MCF 10A (cell line): Measurements from ENCODE around the gene IL17RA. TPM values are rescaled to one million over a fixed set of nuclear protein-coding genes. Genes with fewer than 3 reads are reported as not detected.

ENCODE experiments used
- BruUV-seq: library from RNA; stranded (reverse); fragments of 400-500 nt; replicated peaks from 2 replicates; lab custom pipeline; 2021; lab: Mats Ljungman, UMichigan
- CTCF ChIA-PET: fragments of 300-600 bp; sonication (Branson Sonifier 250); formaldehyde crosslinking; extraction: SDS; loops from one replicate; lab custom pipeline; 2021; ENCODE audit warnings: antibody characterized with exemption, inconsistent platforms; lab: Yijun Ruan, JAX
- POLR2A ChIA-PET: fragments of 300-600, 350-650 bp; sonication (Branson Sonifier 250); formaldehyde crosslinking; extraction: SDS; loops from one replicate; lab custom pipeline; 2020; ENCODE audit warnings: antibody characterized with exemption, inconsistent platforms; lab: Yijun Ruan, JAX
- DNase-seq: peaks from one replicate; pipeline ENCODE4 v3.0.0-alpha.2; 2018; ENCODE audit not compliant: unreplicated experiment
- H3K27ac Mint-ChIP-seq: one replicate; pipeline ENCODE4 v1.8.0; 2022; ENCODE audit warnings: mild to moderate bottlenecking, low read depth, mixed read lengths; ENCODE audit not compliant: unreplicated experiment
- H3K27me3 Mint-ChIP-seq: one replicate; pipeline ENCODE4 v1.8.0; 2022; ENCODE audit warnings: mixed read lengths; ENCODE audit not compliant: insufficient read depth, unreplicated experiment
- H3K36me3 Mint-ChIP-seq: one replicate; pipeline ENCODE4 v1.8.0; 2022; ENCODE audit warnings: mild to moderate bottlenecking, moderate library complexity, mixed read lengths; ENCODE audit not compliant: insufficient read depth, unreplicated experiment
- H3K4me1 Mint-ChIP-seq: one replicate; pipeline ENCODE4 v1.8.0; 2022; ENCODE audit warnings: mixed read lengths; ENCODE audit not compliant: insufficient read depth, unreplicated experiment
- H3K4me3 Mint-ChIP-seq: one replicate; pipeline ENCODE4 v1.8.0; 2022; ENCODE audit warnings: mild to moderate bottlenecking, moderate library complexity, mixed read lengths; ENCODE audit not compliant: unreplicated experiment
- H3K9me3 Mint-ChIP-seq: one replicate; pipeline ENCODE4 v1.8.0; 2022; ENCODE audit warnings: mixed read lengths; ENCODE audit not compliant: unreplicated experiment
- CTCF ChIP-seq: fragments of 200-600 bp; IDR thresholded peaks from one replicate; pipeline ENCODE4 v1.8.0; 2022; ENCODE audit warnings: antibody characterized with exemption, mild to moderate bottlenecking; ENCODE audit not compliant: unreplicated experiment
- intact Hi-C: fragments of 100-400 bp; cut with micrococcal nuclease; formaldehyde crosslinking; loops from 2 replicates; pipeline ENCODE4 v1.14.1; 2022
- total RNA-seq: library from RNA; stranded (reverse); gene quantifications from 2 replicates; pipeline ENCODE4 v1.2.3, GENCODE V29; 2022

The IL17RA gene
- total RNA-seq, 1 experiment from 2014 or later, result 11.5 TPM

GRCh38 chr22:17097701-17098100 is 12.9 kb downstream of the IL17RA start:
- H3K4me3 Mint-ChIP-seq, result no peak overlapping the region
- H3K9me3 Mint-ChIP-seq, result no peaks in the 10 kb centered on the region
- no peak overlapping the region for H3K27ac Mint-ChIP-seq
- BruUV-seq, result no TSS peak
- intact Hi-C loops, result no loop called here
- ChIA-PET CTCF (interaction anchor here (1.2 kb wide), 2 partner anchors 74 to 404 kb away, joined by 4 to 6 read pairs; no protein-coding TSS in a partner anchor), POLR2A (interaction anchor here (0.6 kb wide), 1 partner anchor 19 kb away, joined by 3 read pairs; no protein-coding TSS in a partner anchor)
- DNase-seq, result no peak
- H3K27me3 Mint-ChIP-seq, result no peaks in the 10 kb centered on the region
- no peak for TF ChIP-seq CTCF
- H3K4me1 Mint-ChIP-seq, result no peaks in the 10 kb centered on the region
- H3K36me3 Mint-ChIP-seq, result peaks cover 49% of the 10 kb centered on the region

GRCh38 chr22:17098379-17098819 is 13.6 kb downstream of the IL17RA start:
- no peak overlapping the region for H3K4me3 Mint-ChIP-seq
- peaks cover 56% of the 10 kb centered on the region for H3K36me3 Mint-ChIP-seq
- TF ChIP-seq CTCF, result no peak
- no peaks in the 10 kb centered on the region for H3K4me1 Mint-ChIP-seq
- BruUV-seq, result no TSS peak
- CTCF ChIA-PET, result interaction anchor here (1.0 kb wide), 1 partner anchor 73 kb away, joined by 3 read pairs; no protein-coding TSS in a partner anchor
- H3K9me3 Mint-ChIP-seq, result no peaks in the 10 kb centered on the region
- no peak overlapping the region for H3K27ac Mint-ChIP-seq
- POLR2A ChIA-PET, result interaction anchor here (1.0 kb wide), 1 partner anchor 14 kb away, joined by 4 read pairs; no protein-coding TSS in a partner anchor
- no peaks in the 10 kb centered on the region for H3K27me3 Mint-ChIP-seq
- DNase-seq, result no peak
- intact Hi-C loops, result no loop called here

GRCh38 chr22:17100621-17101020 is 15.8 kb downstream of the IL17RA start:
- no peak for TF ChIP-seq CTCF
- Mint-ChIP-seq H3K4me3 (no peak overlapping the region), H3K9me3 (no peaks in the 10 kb centered on the region), H3K4me1 (no peaks in the 10 kb centered on the region), H3K27ac (no peak overlapping the region), H3K36me3 (peaks cover 70% of the 10 kb centered on the region), H3K27me3 (no peaks in the 10 kb centered on the region)
- BruUV-seq, result no TSS peak
- DNase-seq, result no peak
- intact Hi-C loops, result no loop called here
- ChIA-PET POLR2A (interaction anchor here (0.8 kb wide), 1 partner anchor 11 kb away, joined by 4 read pairs; no protein-coding TSS in a partner anchor), CTCF (no interaction called here)

GRCh38 chr22:17101475-17102296 is 16.9 kb downstream of the IL17RA start:
- POLR2A ChIA-PET, result interaction anchor here (0.8 kb wide), 1 partner anchor 9 kb away, joined by 4 read pairs; no protein-coding TSS in a partner anchor
- no TSS peak for BruUV-seq
- intact Hi-C loops, result no loop called here
- TF ChIP-seq CTCF, result no peak
- CTCF ChIA-PET, result interaction anchor here (0.5 to 1.3 kb wide), 3 partner anchors 70 to 395 kb away, joined by 3 to 5 read pairs (median 3); no protein-coding TSS in a partner anchor
- Mint-ChIP-seq H3K27ac (no peak overlapping the region), H3K36me3 (peaks cover 70% of the 10 kb centered on the region), H3K27me3 (no peaks in the 10 kb centered on the region), H3K4me1 (no peaks in the 10 kb centered on the region), H3K4me3 (no peak overlapping the region), H3K9me3 (no peaks in the 10 kb centered on the region)
- no peak for DNase-seq
